Loucy (cell line): ENCODE data around the gene EIF4H.
A peak's percentile ranks its signal among the peaks of the same experiment; 100 is the strongest.
"Not testable (repeated sequence)": the region's sequence is repeated elsewhere in the genome, so short reads cannot be mapped to it uniquely, and the experiment has no call there.

Experiments used
- H2AFZ ChIP-seq: fragments of 200-600 bp; sonication (generic); 2 replicates; pipeline ENCODE4 v1.6.0; 2016; ENCODE audit warnings: antibody characterized with exemption, mild to moderate bottlenecking, low read length, moderate library complexity
- H3F3A ChIP-seq: fragments of 200-600 bp; 2 replicates; pipeline ENCODE4 v1.6.0; 2016; ENCODE audit warnings: antibody characterized with exemption, low read depth, mild to moderate bottlenecking
- H3K27me3 ChIP-seq: fragments of 200-600 bp; sonication (generic); 2 replicates; pipeline ENCODE4 v1.6.1; 2014; ENCODE audit warnings: low read length, mild to moderate bottlenecking; ENCODE audit not compliant: insufficient read depth, poor library complexity, severe bottlenecking
- H3K36me3 ChIP-seq: fragments of 200-600 bp; sonication (generic); 2 replicates; pipeline ENCODE4 v1.6.1; 2016; ENCODE audit warnings: low read length; ENCODE audit not compliant: insufficient read depth
- H3K4me1 ChIP-seq: fragments of 200-600 bp; sonication (generic); 2 replicates; pipeline ENCODE4 v1.5.1; 2014; ENCODE audit warnings: low read length, mild to moderate bottlenecking; ENCODE audit not compliant: insufficient read depth, poor library complexity, severe bottlenecking
- H3K4me2 ChIP-seq: fragments of 200-600 bp; sonication (generic); 2 replicates; pipeline ENCODE4 v1.6.0; 2014; ENCODE audit warnings: antibody characterized with exemption, low read length, low read depth, mild to moderate bottlenecking; ENCODE audit not compliant: poor library complexity, severe bottlenecking
- H3K4me3 ChIP-seq: fragments of 200-600 bp; sonication (generic); 2 replicates; pipeline ENCODE4 v1.5.1; 2014; ENCODE audit warnings: low read length, mild to moderate bottlenecking, mixed read lengths; ENCODE audit not compliant: poor library complexity, severe bottlenecking
- H3K79me2 ChIP-seq: fragments of 200-600 bp; sonication (generic); 2 replicates; pipeline ENCODE4 v1.6.1; 2014; ENCODE audit warnings: low read length; ENCODE audit not compliant: insufficient read depth
- H3K9ac ChIP-seq: fragments of 200-600 bp; sonication (generic); 2 replicates; pipeline ENCODE4 v1.6.0; 2014; ENCODE audit warnings: mild to moderate bottlenecking, low read depth, low read length, moderate library complexity; ENCODE audit not compliant: poor library complexity, severe bottlenecking
- H3K9me2 ChIP-seq: fragments of 200-600 bp; sonication (generic); replicated peaks from 2 replicates; pipeline ENCODE4 v1.6.1; 2016; ENCODE audit warnings: low read depth, low read length, mixed read lengths
- H3K9me3 ChIP-seq: fragments of 200-600 bp; sonication (generic); 2 replicates; pipeline ENCODE4 v1.6.1; 2014; ENCODE audit warnings: mild to moderate bottlenecking, antibody characterized with exemption, low read length, low read depth; ENCODE audit not compliant: insufficient read depth
- H4K20me1 ChIP-seq: fragments of 200-600 bp; sonication (generic); 2 replicates; pipeline ENCODE4 v1.6.0; 2014; ENCODE audit warnings: antibody characterized with exemption, low read length, mild to moderate bottlenecking; ENCODE audit not compliant: insufficient read depth, poor library complexity, severe bottlenecking
- CTCF ChIP-seq: fragments of 200-600 bp; sonication (generic); conservative IDR thresholded peaks from 2 replicates; pipeline ENCODE4 v1.5.1; 2014; ENCODE audit warnings: mild to moderate bottlenecking, antibody characterized with exemption, low read length
- EZH2phosphoT487 ChIP-seq: fragments of 200-600 bp; IDR thresholded peaks from 2 replicates; pipeline ENCODE4 v1.6.1; 2018; ENCODE audit warnings: antibody characterized with exemption, mild to moderate bottlenecking, moderate library complexity, borderline replicate concordance

Gene EIF4H

GRCh38 chr7:74206589-74207120 is 32.5 kb downstream of the EIF4H start:
- Histone ChIP-seq H2AFZ (peak overlapping the region; percentile 80), H3K9me2 (no peaks in the 10 kb centered on the region), H3F3A (no peaks in the 10 kb centered on the region), H3K36me3 (no peaks in the 10 kb centered on the region), H3K9ac (peak overlapping the region; percentile 11), H3K9me3 (no peaks in the 10 kb centered on the region), H3K79me2 (peaks cover 18% of the 10 kb centered on the region), H3K4me1 (peaks cover 13% of the 10 kb centered on the region), H3K4me3 (peak overlapping the region; percentile 46), H4K20me1 (no peaks in the 10 kb centered on the region), H3K4me2 (peak overlapping the region; percentile 37), H3K27me3 (no peaks in the 10 kb centered on the region)
- peak; percentile 99 for TF ChIP-seq CTCF
- TF ChIP-seq EZH2phosphoT487 = no peak

DNA sequence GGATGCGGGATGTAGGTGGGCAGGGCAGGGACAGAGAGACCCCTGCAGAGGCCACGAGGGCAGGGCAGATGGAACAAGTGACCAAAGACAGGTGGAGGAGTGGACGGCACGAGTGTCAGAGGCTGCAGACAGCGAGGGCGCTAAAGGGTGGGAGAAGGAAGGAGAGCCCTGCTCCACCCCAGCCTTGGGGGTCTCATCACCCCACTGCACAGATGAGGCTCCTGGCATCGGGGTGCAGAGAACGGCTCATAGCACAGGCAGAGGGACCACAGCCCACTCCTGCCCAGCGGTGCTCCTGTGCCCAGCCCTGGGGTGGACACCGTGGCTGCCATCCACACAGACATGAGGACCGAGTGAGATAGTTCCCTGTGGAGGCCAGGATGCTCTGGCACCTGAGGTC is 33.4 kb downstream of the EIF4H start:
- Histone ChIP-seq H3K79me2 (peaks cover 28% of the 10 kb centered on the region), H3K9me3 (no peaks in the 10 kb centered on the region), H3K27me3 (no peaks in the 10 kb centered on the region), H3K9me2 (no peaks in the 10 kb centered on the region), H3K36me3 (no peaks in the 10 kb centered on the region), H2AFZ (no peak overlapping the region), H3K9ac (no peak overlapping the region), H3F3A (no peaks in the 10 kb centered on the region), H4K20me1 (no peaks in the 10 kb centered on the region), H3K4me1 (peaks cover 13% of the 10 kb centered on the region), H3K4me2 (no peak overlapping the region), H3K4me3 (no peak overlapping the region)
- TF ChIP-seq EZH2phosphoT487 (no peak), CTCF (no peak)

DNA sequence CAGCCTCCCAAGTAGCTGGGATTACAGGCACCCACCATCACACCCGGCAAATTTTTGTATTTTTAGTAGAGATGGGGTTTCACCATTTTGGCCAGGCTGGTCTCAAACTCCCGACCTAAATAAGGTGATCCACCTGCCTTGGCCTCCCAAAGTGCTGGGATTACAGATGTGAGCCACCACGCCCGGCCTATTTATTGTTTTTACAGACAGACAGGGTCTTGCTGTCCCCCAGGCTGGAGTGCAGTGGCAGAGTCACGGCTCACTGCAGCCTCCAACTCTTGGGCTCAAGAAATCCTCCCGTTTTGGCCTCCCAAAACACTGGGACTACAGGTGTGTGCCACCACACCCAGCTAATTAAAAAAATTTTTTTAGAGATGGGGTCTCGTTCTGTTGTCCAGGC is 34.1 kb downstream of the EIF4H start:
- H3K36me3 ChIP-seq, H3K9ac ChIP-seq, H2AFZ ChIP-seq, H4K20me1 ChIP-seq, H3F3A ChIP-seq, H3K27me3 ChIP-seq, H3K9me2 ChIP-seq, H3K4me3 ChIP-seq, H3K4me2 ChIP-seq, H3K9me3 ChIP-seq: not testable (repeated sequence)
- Histone ChIP-seq H3K4me1 (peaks cover 10% of the 10 kb centered on the region), H3K79me2 (peaks cover 34% of the 10 kb centered on the region)

DNA sequence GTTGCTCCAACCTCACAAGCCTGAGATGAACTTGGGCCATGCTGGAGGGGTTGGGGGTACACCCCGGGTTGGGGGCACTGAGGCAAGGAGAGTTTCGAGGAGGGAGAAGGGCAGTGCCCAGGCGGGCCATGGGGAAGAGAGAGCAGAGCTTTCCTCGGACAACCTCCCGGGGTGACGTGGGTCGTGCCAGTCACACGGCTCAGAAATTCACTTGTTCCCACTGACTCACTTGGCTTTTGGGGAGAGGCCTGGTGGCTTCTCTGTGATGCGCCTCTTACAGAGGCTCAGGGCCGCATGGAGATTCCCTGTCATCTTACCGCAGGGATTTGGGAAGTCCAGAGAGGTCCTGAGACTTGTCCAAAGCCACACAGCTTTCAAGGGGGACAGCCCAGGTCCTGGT is 38.5 kb downstream of the EIF4H start:
- H2AFZ ChIP-seq = no peak overlapping the region
- H3K27me3 ChIP-seq = no peaks in the 10 kb centered on the region
- peak overlapping the region; percentile 47 for H3K9ac ChIP-seq
- peaks cover 5% of the 10 kb centered on the region; the same call in 1 of the 2 replicates for H3F3A ChIP-seq
- H4K20me1 ChIP-seq = no peaks in the 10 kb centered on the region
- no peaks in the 10 kb centered on the region for H3K9me2 ChIP-seq
- no peaks in the 10 kb centered on the region for H3K36me3 ChIP-seq
- H3K4me3 ChIP-seq = peak overlapping the region; percentile 85
- no peaks in the 10 kb centered on the region for H3K9me3 ChIP-seq
- H3K4me2 ChIP-seq = peak overlapping the region; percentile 77
- H3K4me1 ChIP-seq = peaks cover 37% of the 10 kb centered on the region
- H3K79me2 ChIP-seq = peaks cover 58% of the 10 kb centered on the region
- no peak for TF ChIP-seq EZH2phosphoT487
- TF ChIP-seq CTCF = no peak
